HCT116 (cell line): Measurements from ENCODE around the gene ADAMTS13.

Experiments used
- EZH2 ChIP-seq: fragments of 200-600 bp; sonication (generic); IDR thresholded peaks from 2 replicates; pipeline ENCODE4 v1.6.1; 2017; ENCODE audit warnings: antibody characterized with exemption, mixed run types
- POLR2A ChIP-seq: IDR thresholded peaks from 2 replicates; pipeline ENCODE4 v1.7.0; 2011; ENCODE audit warnings: borderline replicate concordance; ENCODE audit not compliant: insufficient read depth, insufficient read length; ENCODE audit errors: extremely low read depth
- POLR2AphosphoS5 ChIP-seq: IDR thresholded peaks from 2 replicates; pipeline ENCODE4 v1.6.1; 2011; ENCODE audit warnings: mild to moderate bottlenecking, low read depth, low read length, moderate library complexity
- YY1 ChIP-seq: IDR thresholded peaks from 2 replicates; pipeline ENCODE4 v1.6.1; 2011; ENCODE audit warnings: low read length, low read depth, moderate library complexity, mild to moderate bottlenecking; ENCODE audit not compliant: insufficient replicate concordance; ENCODE audit errors: extremely low read depth
- ZFX ChIP-seq: fragments of 450-650 bp; IDR thresholded peaks from 2 replicates; pipeline ENCODE4 v1.6.1; 2017
- TF ChIP-seq, protein P1 (sequence below), 3 experiments: fragments of 200-600 bp in 1 of 3; sonication (generic) in 1 of 3; IDR thresholded peaks in 2 of 3; conservative IDR thresholded peaks in 1 of 3; 2 replicates each; pipeline ENCODE4 v1.5.1; 2012 to 2017; ENCODE audit warnings: low read depth in 2 of 3, low read length in 2 of 3, antibody characterized with exemption in 1 of 3, borderline replicate concordance in 1 of 3, control low read depth in 1 of 3, mild to moderate bottlenecking in 1 of 3, mixed read lengths in 1 of 3, mixed run types in 1 of 3, moderate library complexity in 1 of 3; ENCODE audit not compliant: insufficient read depth in 1 of 3
- TF ChIP-seq, protein P2 (sequence below): IDR thresholded peaks from 2 replicates; pipeline ENCODE4 v1.6.1; 2012

DNA sequence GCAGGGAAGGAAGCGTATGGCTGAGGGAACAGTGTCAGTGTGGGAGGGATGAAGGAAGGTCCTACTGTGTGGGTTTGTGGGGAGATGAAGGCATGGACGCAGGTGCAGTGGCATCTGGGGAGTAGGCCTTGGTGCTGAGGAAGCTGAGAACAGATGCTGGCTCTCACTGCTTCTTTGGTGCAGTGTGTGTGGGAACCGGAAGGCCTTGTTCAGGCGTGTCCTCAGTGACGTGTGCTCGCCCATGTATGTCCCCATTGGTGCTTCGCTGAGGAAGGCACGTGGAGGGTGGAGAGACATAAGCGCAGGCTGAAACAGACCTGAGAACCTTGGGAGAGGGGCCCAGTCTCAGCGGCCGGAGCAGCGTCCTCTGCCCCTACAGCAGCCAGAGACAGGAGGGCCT lies 18.7 kb downstream of the ADAMTS13 start:
- TF ChIP-seq, protein P1, sequence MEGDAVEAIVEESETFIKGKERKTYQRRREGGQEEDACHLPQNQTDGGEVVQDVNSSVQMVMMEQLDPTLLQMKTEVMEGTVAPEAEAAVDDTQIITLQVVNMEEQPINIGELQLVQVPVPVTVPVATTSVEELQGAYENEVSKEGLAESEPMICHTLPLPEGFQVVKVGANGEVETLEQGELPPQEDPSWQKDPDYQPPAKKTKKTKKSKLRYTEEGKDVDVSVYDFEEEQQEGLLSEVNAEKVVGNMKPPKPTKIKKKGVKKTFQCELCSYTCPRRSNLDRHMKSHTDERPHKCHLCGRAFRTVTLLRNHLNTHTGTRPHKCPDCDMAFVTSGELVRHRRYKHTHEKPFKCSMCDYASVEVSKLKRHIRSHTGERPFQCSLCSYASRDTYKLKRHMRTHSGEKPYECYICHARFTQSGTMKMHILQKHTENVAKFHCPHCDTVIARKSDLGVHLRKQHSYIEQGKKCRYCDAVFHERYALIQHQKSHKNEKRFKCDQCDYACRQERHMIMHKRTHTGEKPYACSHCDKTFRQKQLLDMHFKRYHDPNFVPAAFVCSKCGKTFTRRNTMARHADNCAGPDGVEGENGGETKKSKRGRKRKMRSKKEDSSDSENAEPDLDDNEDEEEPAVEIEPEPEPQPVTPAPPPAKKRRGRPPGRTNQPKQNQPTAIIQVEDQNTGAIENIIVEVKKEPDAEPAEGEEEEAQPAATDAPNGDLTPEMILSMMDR (IDR thresholded peaks at IDR 0.05 in 2 of 3, conservative IDR thresholded peaks at IDR 0.05 in 1 of 3; ENCODE audit: borderline replicate concordance in 1 of 3, insufficient read depth in 1 of 3, low read depth in 2 of 3, low read length in 2 of 3), result no peak
- TF ChIP-seq ZFX (no peak), POLR2A (no peak), YY1 (no peak), POLR2AphosphoS5 (no peak), EZH2 (no peak)
- TF ChIP-seq, protein P2, sequence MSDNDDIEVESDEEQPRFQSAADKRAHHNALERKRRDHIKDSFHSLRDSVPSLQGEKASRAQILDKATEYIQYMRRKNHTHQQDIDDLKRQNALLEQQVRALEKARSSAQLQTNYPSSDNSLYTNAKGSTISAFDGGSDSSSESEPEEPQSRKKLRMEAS, result no peak
